Choroid plexus epithelial cell (primary cell): ENCODE results near the gene EHBP1.
A peak's percentile ranks its signal among the peaks of the same experiment; 100 is the strongest.

Experiments used
- DNase-seq: peaks from one replicate; pipeline ENCODE4 v3.0.0-alpha.2; 2010; ENCODE audit warnings: low read depth
- H3K4me3 ChIP-seq: 2 replicates; pipeline ENCODE4 v1.5.1; 2011; ENCODE audit warnings: low read depth, mild to moderate bottlenecking, control low read depth, low read length, moderate library complexity
- CTCF ChIP-seq: conservative IDR thresholded peaks from 2 replicates; pipeline ENCODE4 v1.5.1; 2011; ENCODE audit warnings: low read depth, mild to moderate bottlenecking, control low read depth, inconsistent platforms, low read length, moderate library complexity

The EHBP1 gene

DNA sequence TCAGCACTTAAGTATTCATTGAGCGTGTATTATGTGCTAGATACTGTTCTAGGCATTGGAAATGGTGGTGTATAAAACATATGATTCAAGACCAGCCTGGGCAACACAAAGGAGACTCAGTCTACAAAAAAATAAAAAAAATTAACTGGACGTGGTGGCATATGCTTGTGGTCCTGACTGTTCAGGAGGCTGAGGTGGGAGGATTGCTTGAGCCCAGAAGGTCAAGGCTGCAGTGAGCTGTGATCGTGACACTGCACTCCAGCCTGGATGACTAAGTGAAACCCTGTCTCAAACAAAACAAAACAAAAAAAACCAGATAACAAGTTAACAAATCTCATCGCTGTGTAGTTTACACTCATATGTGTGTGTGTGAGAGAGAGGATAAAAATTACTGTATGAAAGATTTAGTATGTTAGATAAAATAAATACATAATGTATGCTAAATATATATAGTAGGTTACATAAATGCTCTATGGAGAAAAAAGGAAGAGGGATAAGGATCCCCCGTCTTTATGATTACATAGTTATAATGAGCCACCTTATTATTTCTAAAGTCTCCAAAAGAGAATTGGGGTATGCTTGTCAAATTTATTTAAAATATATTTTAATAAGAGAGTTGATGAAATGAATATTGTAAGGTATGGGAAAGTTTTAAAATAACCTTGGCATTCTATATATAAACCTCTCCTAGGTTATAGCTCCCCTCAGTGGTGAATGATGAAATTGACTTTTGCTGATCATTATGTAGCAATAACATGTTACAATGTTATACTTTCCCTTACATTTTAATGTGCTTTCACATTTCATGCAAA is 69.2 kb downstream of the EHBP1 start:
- H3K4me3 ChIP-seq: no peak overlapping the region
- peak; percentile 61 for TF ChIP-seq CTCF
- DNase-seq: peak; percentile 70

DNA sequence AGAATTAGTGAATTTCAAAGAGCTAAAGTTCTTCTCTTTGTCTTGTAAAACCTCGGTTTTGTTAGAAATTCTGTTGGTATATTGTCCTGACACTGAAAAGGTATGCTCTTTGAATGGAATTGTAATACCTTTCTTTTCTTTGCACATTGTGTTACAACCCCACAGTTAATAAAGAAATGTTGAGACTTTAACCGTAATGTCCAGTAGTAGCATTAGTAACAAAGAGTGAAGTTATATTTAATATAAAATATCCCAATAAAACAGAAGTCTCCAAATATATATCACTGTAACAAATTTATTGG is 69.8 kb downstream of the EHBP1 start:
- DNase-seq: no peak
- H3K4me3 ChIP-seq: no peak overlapping the region
- TF ChIP-seq CTCF: no peak

GRCh38 chr2:62783679-62784078 is 78.2 kb downstream of the EHBP1 start:
- no peak for TF ChIP-seq CTCF
- no peak for DNase-seq
- H3K4me3 ChIP-seq: no peak overlapping the region

DNA sequence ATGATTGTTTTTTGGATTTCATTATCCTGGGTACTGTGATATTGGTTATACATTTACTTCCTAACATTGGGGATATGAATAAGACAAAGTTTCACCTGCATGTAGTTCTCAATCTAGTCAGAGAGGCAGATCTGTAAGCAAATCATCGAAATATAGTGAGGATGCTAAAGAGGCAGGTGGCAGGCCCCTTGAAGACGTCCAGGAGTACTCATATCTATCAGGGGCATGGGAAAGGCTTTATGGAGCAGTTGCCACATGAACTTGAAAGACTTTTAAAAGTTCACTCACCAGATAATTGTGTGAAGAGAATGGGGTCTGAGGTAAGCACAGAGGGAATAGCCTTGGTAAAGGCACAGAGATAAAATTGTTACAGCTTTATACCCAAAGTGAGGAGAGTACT is 78.8 kb downstream of the EHBP1 start:
- H3K4me3 ChIP-seq: no peak overlapping the region
- DNase-seq: no peak
- TF ChIP-seq CTCF: no peak

- TF ChIP-seq CTCF: no peak
- DNase-seq: peak; percentile 33
- H3K4me3 ChIP-seq: no peak overlapping the region
Observed at GRCh38 chr2:62785216-62785615, 79.7 kb downstream of the EHBP1 start.

GRCh38 chr2:62785810-62786597 is 80.5 kb downstream of the EHBP1 start:
- no peak overlapping the region for H3K4me3 ChIP-seq
- peak; percentile 66 for DNase-seq
- no peak for TF ChIP-seq CTCF

- no peak overlapping the region for H3K4me3 ChIP-seq
- DNase-seq: peak; percentile 77
- peak; percentile 59 for TF ChIP-seq CTCF
Observed at GRCh38 chr2:62787386-62787785, 81.9 kb downstream of the EHBP1 start.
